Bronchial epithelial cell (primary cell): ENCODE data around the gene EMILIN2. TPM values are rescaled to one million over a fixed set of nuclear protein-coding genes. Genes with fewer than 3 reads are reported as not detected.
A peak's percentile ranks its signal among the peaks of the same experiment; 100 is the strongest.

ENCODE experiments used
- DNase-seq: peaks from one replicate; pipeline ENCODE4 v3.0.0-alpha.2; 2010; ENCODE audit warnings: low read depth
- FAIRE-seq: peaks from 2 replicates; lab custom pipeline; 2011; peaks lifted over from hg19 to GRCh38; lab: Jason Lieb, UNC
- H3K27me3 ChIP-seq: 2 replicates; pipeline ENCODE4 v1.5.1; 2011; ENCODE audit warnings: low read length; ENCODE audit not compliant: control insufficient read depth, insufficient read depth
- H3K36me3 ChIP-seq: 2 replicates; pipeline ENCODE4 v1.5.1; 2011; ENCODE audit warnings: low read length; ENCODE audit not compliant: control insufficient read depth, insufficient read depth
- H3K4me3 ChIP-seq: 2 replicates; pipeline ENCODE4 v1.5.1; 2011; ENCODE audit warnings: mild to moderate bottlenecking, low read depth, low read length, control low read depth
- total RNA-seq: library from RNA; depleted of rRNA; stranded (reverse); fragments of >200 nt; gene quantifications from 2 replicates; pipeline ENCODE4 v1.2.1, GENCODE V29; 2014
- TF ChIP-seq, protein P1 (sequence below): IDR thresholded peaks from 2 replicates; pipeline ENCODE4 v1.5.1; 2011; ENCODE audit warnings: mild to moderate bottlenecking, moderate library complexity, low read length, control low read depth, inconsistent platforms; ENCODE audit not compliant: insufficient read depth, severe bottlenecking

EMILIN2 gene
- total RNA-seq, 1 donor from 2014 or later, result 1.3 TPM

DNA sequence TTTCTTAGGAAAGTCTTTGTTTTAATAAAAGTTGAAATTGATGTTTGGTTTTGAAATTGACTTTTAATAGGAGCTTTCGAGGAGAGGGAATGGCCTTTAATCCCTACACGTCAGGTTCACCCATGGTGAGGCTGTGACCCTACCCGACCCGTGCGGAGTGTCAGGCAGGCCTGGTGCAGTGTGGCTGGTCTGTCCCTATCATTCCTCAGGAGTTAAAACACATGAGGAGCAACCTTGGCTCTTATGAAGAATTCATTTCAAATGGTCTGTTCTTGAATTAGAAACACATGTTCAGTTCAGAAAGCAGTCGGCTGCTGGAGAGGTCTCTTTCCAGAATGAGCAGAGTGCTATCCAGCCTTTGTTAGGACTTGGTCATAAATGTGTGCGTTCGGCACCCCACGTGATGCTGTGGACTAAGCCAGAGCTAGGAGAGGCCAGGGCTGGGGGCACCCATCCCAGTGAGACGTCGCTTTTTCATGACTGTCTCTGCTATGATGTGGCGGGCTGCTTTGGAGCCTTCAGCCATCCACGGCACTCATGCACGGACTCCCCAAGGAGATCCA lies 54.7 kb downstream of the EMILIN2 start:
- Histone ChIP-seq H3K27me3 (peaks cover 9% of the 10 kb centered on the region), H3K36me3 (no peaks in the 10 kb centered on the region), H3K4me3 (no peak overlapping the region)
- no peak for FAIRE-seq
- DNase-seq, result no peak
- TF ChIP-seq, protein P1, sequence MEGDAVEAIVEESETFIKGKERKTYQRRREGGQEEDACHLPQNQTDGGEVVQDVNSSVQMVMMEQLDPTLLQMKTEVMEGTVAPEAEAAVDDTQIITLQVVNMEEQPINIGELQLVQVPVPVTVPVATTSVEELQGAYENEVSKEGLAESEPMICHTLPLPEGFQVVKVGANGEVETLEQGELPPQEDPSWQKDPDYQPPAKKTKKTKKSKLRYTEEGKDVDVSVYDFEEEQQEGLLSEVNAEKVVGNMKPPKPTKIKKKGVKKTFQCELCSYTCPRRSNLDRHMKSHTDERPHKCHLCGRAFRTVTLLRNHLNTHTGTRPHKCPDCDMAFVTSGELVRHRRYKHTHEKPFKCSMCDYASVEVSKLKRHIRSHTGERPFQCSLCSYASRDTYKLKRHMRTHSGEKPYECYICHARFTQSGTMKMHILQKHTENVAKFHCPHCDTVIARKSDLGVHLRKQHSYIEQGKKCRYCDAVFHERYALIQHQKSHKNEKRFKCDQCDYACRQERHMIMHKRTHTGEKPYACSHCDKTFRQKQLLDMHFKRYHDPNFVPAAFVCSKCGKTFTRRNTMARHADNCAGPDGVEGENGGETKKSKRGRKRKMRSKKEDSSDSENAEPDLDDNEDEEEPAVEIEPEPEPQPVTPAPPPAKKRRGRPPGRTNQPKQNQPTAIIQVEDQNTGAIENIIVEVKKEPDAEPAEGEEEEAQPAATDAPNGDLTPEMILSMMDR, result no peak

- TF ChIP-seq, protein P1, result no peak
- FAIRE-seq (no peak), DNase-seq (no peak)
- H3K27me3 ChIP-seq, result peaks cover 12% of the 10 kb centered on the region
- H3K36me3 ChIP-seq, result no peaks in the 10 kb centered on the region
- no peak overlapping the region for H3K4me3 ChIP-seq
Observed at GRCh38 chr18:2902327-2902726, 55.5 kb downstream of the EMILIN2 start.

DNA sequence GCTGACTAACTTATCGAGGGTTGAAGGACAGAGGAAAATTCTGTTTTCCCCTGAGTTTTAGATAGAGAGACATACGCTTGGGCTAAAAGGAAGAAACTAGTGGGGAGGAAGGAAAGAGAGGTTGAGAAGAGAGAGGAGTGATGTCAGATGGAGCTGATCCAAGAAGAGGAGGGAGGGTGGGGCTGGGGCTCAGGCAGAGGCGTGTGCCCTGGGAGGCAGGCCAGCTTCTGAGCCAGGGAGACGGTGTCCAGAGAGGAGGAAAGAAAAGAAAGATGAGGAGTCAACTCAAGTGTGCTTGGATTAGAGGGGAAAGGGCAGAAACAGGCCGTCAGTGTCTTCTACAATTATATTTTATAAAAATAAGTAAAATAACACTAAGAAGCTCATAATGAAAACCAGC lies 56.2 kb downstream of the EMILIN2 start:
- no peaks in the 10 kb centered on the region for H3K36me3 ChIP-seq
- FAIRE-seq (no peak), DNase-seq (peak; percentile 51)
- peaks cover 12% of the 10 kb centered on the region for H3K27me3 ChIP-seq
- TF ChIP-seq, protein P1, result no peak
- no peak overlapping the region for H3K4me3 ChIP-seq

- DNase-seq (no peak), FAIRE-seq (no peak)
- H3K27me3 ChIP-seq, result peaks cover 12% of the 10 kb centered on the region
- TF ChIP-seq, protein P1, result no peak
- H3K4me3 ChIP-seq, result peak overlapping the region; percentile 29
- no peaks in the 10 kb centered on the region for H3K36me3 ChIP-seq
Observed at GRCh38 chr18:2905854-2906703, 59.3 kb downstream of the EMILIN2 start.

- Histone ChIP-seq H3K27me3 (peaks cover 12% of the 10 kb centered on the region), H3K4me3 (peak overlapping the region; percentile 29), H3K36me3 (no peaks in the 10 kb centered on the region)
- TF ChIP-seq, protein P1, result peak; percentile 23
- DNase-seq (no peak), FAIRE-seq (no peak)
Observed at GRCh38 chr18:2906704-2907549, 60.1 kb downstream of the EMILIN2 start.
